Fibroblast of gingiva (primary cell): ENCODE results near the gene ATP5MC2.
A peak's percentile ranks its signal among the peaks of the same experiment; 100 is the strongest.
"Not testable (repeated sequence)": the region's sequence is repeated elsewhere in the genome, so short reads cannot be mapped to it uniquely, and the experiment has no call there.

Source experiments
- DNase-seq: peaks from one replicate; pipeline ENCODE4 v3.0.0-alpha.2; 2011; ENCODE audit warnings: low read depth

Gene ATP5MC2

GRCh38 chr12:53675701-53676607, at the start of gene ATP5MC2:
Gene ATP5MC2 (minus strand): TSS chr12:53676083. CDS start chr12:53672614, 3,469 bp downstream.
- DNase-seq = peak; percentile 98

DNA sequence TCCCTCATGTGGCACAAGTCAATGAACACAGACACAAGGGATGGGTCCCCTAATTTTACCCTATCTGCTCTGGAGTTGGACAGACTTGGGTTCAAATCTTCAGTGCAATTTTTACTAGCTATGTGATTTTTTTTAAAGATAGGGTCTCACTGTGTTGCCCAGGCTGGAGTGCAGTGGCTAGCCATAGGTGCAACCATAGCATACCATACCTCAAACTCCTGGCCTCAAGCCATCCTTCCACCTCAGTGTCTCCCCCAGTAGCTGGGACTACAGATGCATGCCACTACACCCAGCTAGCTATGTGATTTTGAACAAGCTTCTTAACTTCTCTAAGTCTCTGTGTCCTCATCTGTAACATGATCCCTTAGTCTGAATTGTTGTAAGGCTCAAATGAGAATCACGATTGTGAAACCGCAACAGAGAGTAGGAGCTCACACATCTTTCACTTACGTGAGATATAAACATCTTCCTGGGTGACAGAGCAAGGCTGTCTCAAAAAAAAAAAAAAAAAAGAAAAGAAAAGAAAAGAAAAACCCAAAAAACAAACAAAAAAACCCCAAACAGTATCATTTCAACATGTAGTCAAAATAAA, 46.7 kb upstream of the ATP5MC2 start:
- DNase-seq = peak; percentile 68

DNA sequence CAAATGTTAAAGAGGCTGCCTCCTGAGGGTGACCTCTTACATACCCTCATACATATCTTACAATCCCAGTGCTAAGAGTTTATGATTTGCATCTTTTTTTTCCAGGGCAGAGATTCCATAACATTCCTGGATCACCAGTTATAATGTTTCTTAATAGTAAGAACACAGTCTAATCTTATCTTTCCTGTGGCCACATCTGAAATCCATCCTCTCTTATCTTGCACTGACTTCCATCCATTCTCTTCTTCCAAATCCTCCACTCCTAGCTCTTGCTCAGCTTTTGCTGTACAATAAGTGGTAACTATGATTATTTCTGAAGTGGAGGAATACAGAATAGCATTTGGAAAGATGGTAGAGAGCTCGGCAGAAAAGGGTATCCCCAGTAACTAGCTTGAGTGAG, 45.1 kb upstream of the ATP5MC2 start:
- no peak for DNase-seq

- no peak for DNase-seq
These were observed 43.8 kb upstream of the ATP5MC2 start for GRCh38 chr12:53719649-53720048.

GRCh38 chr12:53718567-53718966, 42.7 kb upstream of the ATP5MC2 start:
- DNase-seq = not testable (repeated sequence)

DNA sequence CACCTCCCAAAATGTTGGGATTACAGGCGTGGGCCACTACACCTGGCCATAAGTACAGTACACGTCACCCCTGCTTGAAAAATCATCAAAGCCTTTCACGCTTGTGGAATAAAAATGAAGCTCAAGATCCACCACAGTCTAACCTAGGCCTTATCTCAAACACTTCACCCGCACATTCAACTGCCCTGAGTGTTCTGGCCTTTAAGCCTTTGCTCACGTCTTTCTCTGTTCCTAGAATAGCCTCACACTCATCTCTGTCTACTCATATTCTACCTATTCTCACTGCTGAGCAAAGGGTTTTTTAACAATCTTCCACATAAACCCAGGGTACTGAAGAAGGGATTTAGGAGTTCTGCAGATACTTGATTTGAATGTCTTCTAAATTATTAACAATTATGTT, 41.4 kb upstream of the ATP5MC2 start:
- no peak for DNase-seq

GRCh38 chr12:53714004-53714403, 38.1 kb upstream of the ATP5MC2 start:
- no peak for DNase-seq

DNA sequence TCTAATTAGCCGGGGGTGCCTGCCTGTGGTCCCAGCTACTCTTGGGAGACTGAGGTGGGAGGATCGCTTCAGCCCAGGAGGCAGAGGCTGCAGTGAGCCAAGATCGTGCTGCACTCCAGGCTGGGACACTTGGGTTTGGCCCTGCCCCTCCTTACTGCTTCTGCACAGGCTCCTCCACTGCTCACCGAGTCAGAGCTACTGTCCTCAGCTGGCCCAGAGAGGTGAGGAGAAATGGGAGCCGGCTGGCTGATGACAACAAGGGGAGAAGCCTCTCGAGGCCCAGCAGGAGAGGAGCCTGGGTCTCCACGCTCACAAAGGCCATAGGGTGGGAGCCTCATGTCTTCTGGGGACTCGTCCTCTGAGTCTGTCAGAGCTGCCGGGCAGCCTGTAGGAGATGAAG, 37.6 kb upstream of the ATP5MC2 start:
- DNase-seq = no peak

DNA sequence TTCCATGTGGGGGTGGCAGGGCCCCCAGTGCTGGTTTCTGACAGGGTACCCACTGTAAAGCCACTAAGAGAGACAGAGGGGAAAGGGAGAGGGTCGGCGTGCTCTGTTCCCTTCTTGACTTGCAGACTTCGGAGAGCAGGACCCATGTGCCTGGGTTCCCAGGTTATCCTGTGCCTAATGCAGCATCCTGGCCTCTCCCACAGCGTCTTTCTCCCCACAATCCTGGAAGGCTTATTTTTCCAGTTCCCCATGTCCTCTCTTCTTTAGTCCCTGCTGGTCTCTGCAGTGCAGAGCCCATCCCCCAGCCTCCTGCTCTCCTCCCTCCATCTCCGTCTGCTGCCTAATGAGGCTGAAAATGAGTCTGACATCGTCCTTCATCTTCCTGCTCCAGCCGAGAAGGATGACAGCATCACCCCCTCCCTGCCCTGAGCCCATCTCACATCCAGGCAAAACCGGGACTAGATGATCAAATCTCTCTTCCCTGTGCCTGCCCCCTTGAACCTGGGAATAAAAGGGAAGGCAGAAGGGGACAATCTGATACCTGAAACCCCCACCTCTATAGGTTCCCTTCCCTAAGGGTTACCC, 36.3 kb upstream of the ATP5MC2 start:
- DNase-seq = no peak

DNA sequence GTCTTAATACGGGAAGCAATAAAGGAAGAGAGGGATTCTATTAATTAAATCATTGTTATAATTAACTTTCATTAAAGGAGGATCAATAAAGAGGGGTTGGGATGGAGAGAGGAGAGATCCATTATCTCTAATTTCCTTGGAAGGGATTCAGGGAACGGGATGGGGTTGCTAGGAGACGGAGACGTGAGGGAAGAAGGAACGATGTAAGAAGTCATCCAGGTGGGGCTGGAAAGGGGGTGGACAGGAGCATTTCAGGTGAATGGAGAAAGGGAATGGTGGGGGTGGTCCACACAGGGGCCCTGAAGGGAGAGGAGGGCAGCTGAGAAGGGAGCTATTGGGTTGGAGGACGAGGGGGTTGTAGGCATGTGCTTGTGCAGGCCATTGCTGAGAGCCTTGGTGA, 34.2 kb upstream of the ATP5MC2 start:
- DNase-seq = no peak

DNA sequence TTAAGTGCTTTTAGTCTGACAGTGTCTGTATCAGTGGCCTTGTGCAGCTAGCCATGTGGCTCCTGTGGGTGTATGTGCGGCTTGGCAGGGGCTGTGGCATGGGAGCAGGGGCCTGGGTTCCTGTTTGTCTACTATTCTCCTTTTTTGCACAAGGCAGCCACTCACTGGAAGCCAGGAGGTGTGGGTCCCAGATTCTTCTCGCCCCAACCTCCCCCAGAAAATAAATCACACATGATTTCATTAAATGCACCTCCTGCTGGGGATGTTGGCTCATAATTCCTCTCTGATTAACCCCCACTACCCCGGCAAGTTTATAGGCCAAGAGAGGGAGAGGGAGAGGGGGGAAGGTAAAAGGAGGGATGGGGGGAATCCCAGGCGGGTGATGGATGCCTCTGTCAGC, 33.8 kb upstream of the ATP5MC2 start:
- no peak for DNase-seq

GRCh38 chr12:53706080-53706479, 30.2 kb upstream of the ATP5MC2 start:
- DNase-seq = no peak

GRCh38 chr12:53703756-53704155, 27.9 kb upstream of the ATP5MC2 start:
- DNase-seq = no peak

- peak; percentile 59 for DNase-seq
These were observed 25.8 kb upstream of the ATP5MC2 start for GRCh38 chr12:53701518-53702264.

GRCh38 chr12:53700567-53700966, 24.7 kb upstream of the ATP5MC2 start:
- DNase-seq = no peak

DNA sequence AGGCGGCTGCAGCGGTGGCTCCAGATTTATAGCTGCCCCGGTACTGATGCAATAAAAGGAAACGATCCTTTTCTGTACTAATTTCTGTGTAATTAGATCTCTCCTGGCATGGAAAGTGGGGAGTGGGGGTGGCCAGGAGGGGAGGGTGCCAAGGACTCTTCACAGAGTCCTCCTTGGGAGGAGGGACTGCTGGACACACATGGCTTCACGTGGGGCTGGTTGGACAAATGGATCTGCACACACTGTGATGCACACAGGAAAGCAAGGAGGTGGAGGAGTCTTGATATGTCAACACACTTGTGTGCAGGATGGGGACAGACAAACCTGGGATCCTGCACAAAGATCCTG, 23.8 kb upstream of the ATP5MC2 start:
- no peak for DNase-seq

DNA sequence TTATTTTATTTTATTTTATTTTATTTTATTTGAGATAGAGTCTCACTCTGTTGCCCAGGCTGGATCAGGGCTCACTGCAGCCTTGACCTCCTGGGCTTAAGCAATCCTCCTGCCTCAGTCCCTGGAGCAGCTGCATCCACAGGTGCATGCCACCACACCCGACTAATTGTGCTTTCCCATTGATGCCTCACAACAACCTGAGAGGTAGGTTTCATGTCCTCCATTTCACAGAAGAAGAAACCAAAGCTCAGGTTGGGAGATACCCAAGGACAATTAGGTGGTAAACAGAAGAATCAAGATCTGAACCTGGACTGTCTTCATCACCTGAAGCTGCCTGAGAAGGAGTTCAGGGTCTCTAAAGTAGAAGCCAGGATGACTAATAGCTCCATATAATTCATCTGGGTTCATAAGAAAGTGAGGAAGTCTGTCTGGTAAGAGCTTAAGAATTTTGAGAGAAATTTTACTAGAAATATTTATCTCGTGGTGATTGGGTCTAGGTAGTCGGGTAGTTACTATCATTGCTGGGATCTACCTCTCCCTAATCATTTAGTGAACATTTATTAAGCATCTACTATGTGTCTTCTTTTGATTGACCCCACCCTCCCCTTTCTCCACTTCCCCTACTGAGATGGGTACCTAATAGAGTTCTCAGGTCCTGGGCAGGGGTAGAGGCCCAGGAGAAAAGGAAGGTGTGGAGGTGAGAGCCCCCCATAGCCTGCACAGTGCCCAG, 23.2 kb upstream of the ATP5MC2 start:
- DNase-seq = no peak

DNA sequence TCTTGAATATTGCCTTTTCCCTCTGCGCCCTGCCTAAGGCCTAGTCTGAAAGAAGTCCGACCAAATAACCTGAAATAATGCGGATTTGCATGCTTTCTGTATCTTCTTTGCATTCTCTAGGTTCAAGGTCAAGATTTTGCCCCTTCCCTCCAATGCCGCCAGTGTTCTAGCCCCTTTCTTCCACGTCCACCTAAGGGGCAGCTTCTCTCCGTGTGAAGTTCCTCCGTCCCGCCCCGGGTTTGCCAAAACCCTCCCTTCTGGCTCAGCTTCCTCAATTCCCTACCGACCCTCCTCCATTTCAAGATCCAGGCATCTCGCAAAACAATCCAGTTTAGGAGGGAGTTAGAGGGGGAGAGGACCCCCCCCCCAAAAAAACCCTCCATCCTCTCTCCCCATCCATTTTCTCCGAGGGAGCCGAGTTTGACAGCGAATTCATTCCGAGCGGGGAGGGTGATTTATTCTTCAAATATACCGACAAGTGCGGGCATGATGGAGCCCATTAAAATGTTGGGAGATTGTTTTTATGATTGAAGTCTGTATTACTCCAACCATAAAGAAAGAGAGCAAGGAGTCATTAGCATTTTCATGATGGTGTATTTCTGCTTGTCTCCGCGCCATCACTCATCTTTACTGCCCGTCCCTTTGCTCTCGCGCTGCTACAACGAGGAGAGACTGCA, 20.9 kb upstream of the ATP5MC2 start:
- no peak for DNase-seq

- peak; percentile 73 for DNase-seq
These were observed 20.4 kb upstream of the ATP5MC2 start for GRCh38 chr12:53696285-53696654.

- peak; percentile 40 for DNase-seq
These were observed 19.6 kb upstream of the ATP5MC2 start for GRCh38 chr12:53695152-53696145.
